Trophoblast cell (in vitro differentiated cells and primary cell): ENCODE results near the gene DDIT3.

Source experiments
- DNase-seq, 2 donors: peaks; one replicate each; pipeline ENCODE4 v3.0.0-alpha.2; 2016
- H2AFZ ChIP-seq: 2 replicates; pipeline ENCODE4 v1.6.1; 2013; ENCODE audit warnings: low read length, moderate library complexity, mild to moderate bottlenecking; ENCODE audit not compliant: insufficient read depth, poor library complexity
- H2AK5ac ChIP-seq: 2 replicates; pipeline ENCODE4 v1.6.1; 2013; ENCODE audit warnings: mild to moderate bottlenecking, low read length
- H2BK120ac ChIP-seq: 2 replicates; pipeline ENCODE4 v1.6.1; 2013; ENCODE audit warnings: low read length, mild to moderate bottlenecking, moderate library complexity; ENCODE audit not compliant: insufficient read depth, poor library complexity
- H2BK12ac ChIP-seq: 2 replicates; pipeline ENCODE4 v1.6.1; 2013; ENCODE audit warnings: mild to moderate bottlenecking, low read length, moderate library complexity
- H2BK5ac ChIP-seq: 2 replicates; pipeline ENCODE4 v1.6.1; 2013; ENCODE audit warnings: low read length, low read depth, moderate library complexity, mild to moderate bottlenecking; ENCODE audit not compliant: poor library complexity
- H3K14ac ChIP-seq: 2 replicates; pipeline ENCODE4 v1.6.1; 2013; ENCODE audit warnings: mild to moderate bottlenecking, low read length
- H3K18ac ChIP-seq: 2 replicates; pipeline ENCODE4 v1.6.1; 2013; ENCODE audit warnings: mild to moderate bottlenecking, low read length
- H3K23ac ChIP-seq: 2 replicates; pipeline ENCODE4 v1.6.1; 2013; ENCODE audit warnings: low read length
- H3K27ac ChIP-seq: 2 replicates; pipeline ENCODE4 v1.5.1; 2013; ENCODE audit warnings: low read depth, mild to moderate bottlenecking, inconsistent platforms, low read length, moderate library complexity
- H3K27me3 ChIP-seq: 2 replicates; pipeline ENCODE4 v1.6.1; 2013; ENCODE audit warnings: inconsistent platforms, mild to moderate bottlenecking, low read length, moderate library complexity; ENCODE audit not compliant: insufficient read depth
- H3K36me3 ChIP-seq, 2 experiments: 1 replicate in 1 of 2; 2 replicates in 1 of 2; pipeline ENCODE4 v1.6.1; 2013; ENCODE audit warnings: low read length in 2 of 2, mild to moderate bottlenecking in 2 of 2, moderate library complexity in 1 of 2; ENCODE audit not compliant: insufficient read depth in 2 of 2, control insufficient read depth in 1 of 2
- H3K4ac ChIP-seq: 2 replicates; pipeline ENCODE4 v1.6.1; 2013; ENCODE audit warnings: low read depth, mild to moderate bottlenecking, low read length, moderate library complexity
- H3K4me1 ChIP-seq, 2 experiments: 1 replicate in 1 of 2; 2 replicates in 1 of 2; pipeline ENCODE4 v1.6.1; 2013; ENCODE audit warnings: low read length in 2 of 2, mild to moderate bottlenecking in 2 of 2, moderate library complexity in 1 of 2; ENCODE audit not compliant: insufficient read depth in 2 of 2, control insufficient read depth in 1 of 2
- H3K4me2 ChIP-seq: 2 replicates; pipeline ENCODE4 v1.6.1; 2013; ENCODE audit warnings: inconsistent platforms, mild to moderate bottlenecking, low read length, moderate library complexity
- H3K4me3 ChIP-seq: 2 replicates; pipeline ENCODE4 v1.5.1; 2013; ENCODE audit warnings: mild to moderate bottlenecking, low read depth, low read length, inconsistent platforms
- H3K79me1 ChIP-seq: one replicate; pipeline ENCODE4 v1.6.1; 2013; ENCODE audit warnings: low read length
- H3K79me2 ChIP-seq: 2 replicates; pipeline ENCODE4 v1.6.1; 2013; ENCODE audit warnings: low read length, mild to moderate bottlenecking; ENCODE audit not compliant: control insufficient read depth, insufficient read depth, poor library complexity
- H3K9ac ChIP-seq: 2 replicates; pipeline ENCODE4 v1.6.1; 2013; ENCODE audit warnings: mild to moderate bottlenecking, low read length
- H3K9me3 ChIP-seq: 2 replicates; pipeline ENCODE4 v1.6.1; 2013; ENCODE audit warnings: low read depth, mild to moderate bottlenecking, control low read depth, inconsistent platforms, low read length; ENCODE audit not compliant: insufficient read depth
- H4K12ac ChIP-seq: 2 replicates; pipeline ENCODE4 v1.6.1; 2013; ENCODE audit warnings: low read depth, mild to moderate bottlenecking, low read length, moderate library complexity
- H4K8ac ChIP-seq: 2 replicates; pipeline ENCODE4 v1.6.1; 2013; ENCODE audit warnings: low read depth, mild to moderate bottlenecking, low read length, moderate library complexity
- H4K91ac ChIP-seq: one replicate; pipeline ENCODE4 v1.6.1; 2013; ENCODE audit warnings: low read depth, mild to moderate bottlenecking, low read length, moderate library complexity
- WGBS: extraction: QIAGEN DNeasy Blood & Tissue Kit; methylation state at CpG from one replicate; pipeline ENCODE4 v1.1.7; 2013; ENCODE audit warnings: missing lambda C conversion rate; ENCODE audit not compliant: insufficient read length, insufficient coverage; ENCODE audit errors: extremely low coverage; 5-methylcytosine and 5-hydroxymethylcytosine counted together

Gene DDIT3

GRCh38 chr12:57554897-57555296 lies 34.6 kb upstream of the DDIT3 start:
- no peak overlapping the region for H4K8ac ChIP-seq

GRCh38 chr12:57554453-57554852 lies 34.1 kb upstream of the DDIT3 start:
- H3K23ac ChIP-seq: no peak overlapping the region
- H3K18ac ChIP-seq: no peak overlapping the region
- H3K4me1 ChIP-seq: peaks cover 3 to 7% of the 10 kb centered on the region in 2 experiments
- no peak overlapping the region for H2AK5ac ChIP-seq
- H3K9ac ChIP-seq: no peak overlapping the region
- no CpG with 5 or more reads among the region's 2 CpGs for WGBS
- H3K14ac ChIP-seq: no peak overlapping the region
- DNase-seq: no peak
- H4K8ac ChIP-seq: no peak overlapping the region
- no peaks in the 10 kb centered on the region for H3K79me2 ChIP-seq
- no peak overlapping the region for H3K4me2 ChIP-seq
- no peak overlapping the region for H3K4ac ChIP-seq
- H3K36me3 ChIP-seq: no peaks in the 10 kb centered on the region
- no peak overlapping the region for H4K12ac ChIP-seq
- H3K27ac ChIP-seq: no peak overlapping the region
- no peak overlapping the region for H2BK120ac ChIP-seq
- H4K91ac ChIP-seq: no peak overlapping the region
- no peak overlapping the region for H2AFZ ChIP-seq
- no peak overlapping the region for H2BK12ac ChIP-seq
- no peak overlapping the region for H3K4me3 ChIP-seq
- peaks cover 13% of the 10 kb centered on the region for H3K27me3 ChIP-seq
- peaks cover 3% of the 10 kb centered on the region for H3K9me3 ChIP-seq
- H2BK5ac ChIP-seq: no peak overlapping the region
- H3K79me1 ChIP-seq: no peaks in the 10 kb centered on the region

More at GRCh38 chr12:57554897-57555296, 34.6 kb upstream of the DDIT3 start:
- H3K27me3 ChIP-seq: peaks cover 8% of the 10 kb centered on the region
- no peaks in the 10 kb centered on the region for H3K79me2 ChIP-seq
- DNase-seq: no peak
- no peak overlapping the region for H2BK5ac ChIP-seq
- no peak overlapping the region for H3K23ac ChIP-seq
- H3K4ac ChIP-seq: no peak overlapping the region
- H2BK12ac ChIP-seq: no peak overlapping the region
- no peak overlapping the region for H2AFZ ChIP-seq
- no peak overlapping the region for H3K4me2 ChIP-seq
- no peak overlapping the region for H4K12ac ChIP-seq
- H3K27ac ChIP-seq: no peak overlapping the region
- no peak overlapping the region for H2BK120ac ChIP-seq
- H2AK5ac ChIP-seq: no peak overlapping the region
- no CpG with 5 or more reads among the region's 1 CpG for WGBS
- no peaks in the 10 kb centered on the region for H3K36me3 ChIP-seq
- H3K79me1 ChIP-seq: no peaks in the 10 kb centered on the region
- no peak overlapping the region for H3K9ac ChIP-seq
- H3K4me3 ChIP-seq: no peak overlapping the region
- H3K4me1 ChIP-seq: peaks cover 3 to 7% of the 10 kb centered on the region in 2 experiments
- H3K14ac ChIP-seq: no peak overlapping the region
- H3K18ac ChIP-seq: no peak overlapping the region
- H4K91ac ChIP-seq: no peak overlapping the region
- peaks cover 3% of the 10 kb centered on the region for H3K9me3 ChIP-seq

GRCh38 chr12:57553343-57554202 lies 33.3 kb upstream of the DDIT3 start:
- Histone ChIP-seq H3K79me2 (no peaks in the 10 kb centered on the region), H3K27me3 (peaks cover 22% of the 10 kb centered on the region), H3K9me3 (peaks cover 3% of the 10 kb centered on the region), H3K79me1 (no peaks in the 10 kb centered on the region), H3K14ac (no peak overlapping the region), H2BK120ac (no peak overlapping the region), H4K8ac (no peak overlapping the region), H2BK5ac (no peak overlapping the region), H3K9ac (no peak overlapping the region), H3K4me1 (peaks cover 3 to 7% of the 10 kb centered on the region in 2 experiments), H3K4me3 (no peak overlapping the region), H2AFZ (no peak overlapping the region), H2BK12ac (no peak overlapping the region), H3K27ac (no peak overlapping the region), H2AK5ac (no peak overlapping the region), H3K18ac (no peak overlapping the region), H4K91ac (no peak overlapping the region), H4K12ac (no peak overlapping the region), H3K4me2 (no peak overlapping the region), H3K36me3 (no peaks in the 10 kb centered on the region), H3K23ac (no peak overlapping the region), H3K4ac (no peak overlapping the region)
- WGBS: no CpG with 5 or more reads among the region's 7 CpGs
- no peak for DNase-seq

- no peaks in the 10 kb centered on the region for H3K79me1 ChIP-seq
- peaks cover 3% of the 10 kb centered on the region for H3K9me3 ChIP-seq
- no peak overlapping the region for H4K91ac ChIP-seq
- H2BK12ac ChIP-seq: no peak overlapping the region
- WGBS: no CpG with 5 or more reads among the region's 6 CpGs
- H2AK5ac ChIP-seq: no peak overlapping the region
- H3K14ac ChIP-seq: no peak overlapping the region
- no peak overlapping the region for H3K27ac ChIP-seq
- no peak overlapping the region for H4K8ac ChIP-seq
- no peak overlapping the region for H2AFZ ChIP-seq
- H3K4me3 ChIP-seq: no peak overlapping the region
- peaks cover 3 to 7% of the 10 kb centered on the region in 2 experiments for H3K4me1 ChIP-seq
- H4K12ac ChIP-seq: no peak overlapping the region
- H3K4ac ChIP-seq: no peak overlapping the region
- no peak overlapping the region for H2BK120ac ChIP-seq
- peak overlapping the region; percentile 19 for H3K4me2 ChIP-seq
- no peaks in the 10 kb centered on the region for H3K36me3 ChIP-seq
- H3K23ac ChIP-seq: no peak overlapping the region
- H3K9ac ChIP-seq: no peak overlapping the region
- H2BK5ac ChIP-seq: no peak overlapping the region
- peaks cover 22% of the 10 kb centered on the region for H3K27me3 ChIP-seq
- no peak overlapping the region for H3K18ac ChIP-seq
- DNase-seq: no peak
- no peaks in the 10 kb centered on the region for H3K79me2 ChIP-seq
These were observed 32.6 kb upstream of the DDIT3 start for GRCh38 chr12:57552835-57553313.
